ENCODE results near the gene STK25.

Gene STK25

GRCh38 chr2:241516520-241516965, 8.2 kb upstream of the STK25 start:
- no peak for DNase-seq

DNA sequence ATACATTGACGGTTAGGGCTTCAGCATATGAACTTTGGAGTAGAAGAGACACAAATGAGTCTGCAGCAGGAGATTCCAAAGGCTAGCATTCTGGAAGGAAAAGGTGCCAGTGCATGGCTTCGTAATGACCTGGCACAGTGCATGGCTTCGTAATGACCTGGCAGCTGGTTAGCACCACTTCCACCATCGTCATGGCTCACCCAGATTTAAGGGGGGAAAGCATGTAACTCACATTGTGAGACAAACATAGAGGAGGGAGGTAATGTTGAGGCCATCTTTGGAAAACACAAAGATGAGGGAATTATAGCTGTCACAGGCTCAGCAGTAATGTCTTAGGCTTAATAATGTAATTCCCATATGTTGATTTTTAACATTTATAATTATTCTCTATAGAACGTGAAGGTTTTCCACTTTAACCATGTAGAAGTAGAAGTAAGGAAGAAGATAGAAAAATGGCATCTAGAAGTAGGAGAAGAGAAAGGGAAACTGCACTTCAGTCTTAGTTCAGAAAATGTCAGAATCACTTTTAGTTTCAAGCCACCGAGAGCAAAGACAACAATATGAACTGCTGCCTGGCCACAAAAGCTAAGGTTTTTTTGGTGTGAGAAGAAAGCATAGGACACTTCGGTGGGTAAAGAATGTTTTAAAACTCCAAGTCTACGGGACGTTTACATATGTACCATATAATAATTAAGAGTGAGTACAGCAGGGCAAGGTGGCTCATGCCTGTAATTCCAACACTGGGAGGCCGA, 6.8 kb upstream of the STK25 start:
- H3K27ac ChIP-seq: no peak overlapping the region
- DNase-seq: no peak
- TF ChIP-seq CTCF (IDR thresholded peaks at IDR 0.05; ENCODE audit: low read depth, low read length): no peak
- no peak overlapping the region for H3K4me3 ChIP-seq (ENCODE audit: low read depth, low read length)
- no peaks in the 10 kb centered on the region for H3K36me3 ChIP-seq
- no peaks in the 10 kb centered on the region for H3K9me3 ChIP-seq (ENCODE audit: severe bottlenecking)
- H3K27me3 ChIP-seq (ENCODE audit: insufficient read depth, low read depth, severe bottlenecking): no peaks in the 10 kb centered on the region

More at GRCh38 chr2:241516520-241516965, 8.2 kb upstream of the STK25 start:
- Histone ChIP-seq H3K27ac (no peak overlapping the region), H3K36me3 (no peaks in the 10 kb centered on the region), H3K9me3 (ENCODE audit: severe bottlenecking) (no peaks in the 10 kb centered on the region), H3K4me3 (ENCODE audit: low read depth, low read length) (no peak overlapping the region), H3K27me3 (ENCODE audit: insufficient read depth, low read depth, severe bottlenecking) (no peaks in the 10 kb centered on the region)
- no peak for TF ChIP-seq CTCF (IDR thresholded peaks at IDR 0.05; ENCODE audit: low read depth, low read length)

DNA sequence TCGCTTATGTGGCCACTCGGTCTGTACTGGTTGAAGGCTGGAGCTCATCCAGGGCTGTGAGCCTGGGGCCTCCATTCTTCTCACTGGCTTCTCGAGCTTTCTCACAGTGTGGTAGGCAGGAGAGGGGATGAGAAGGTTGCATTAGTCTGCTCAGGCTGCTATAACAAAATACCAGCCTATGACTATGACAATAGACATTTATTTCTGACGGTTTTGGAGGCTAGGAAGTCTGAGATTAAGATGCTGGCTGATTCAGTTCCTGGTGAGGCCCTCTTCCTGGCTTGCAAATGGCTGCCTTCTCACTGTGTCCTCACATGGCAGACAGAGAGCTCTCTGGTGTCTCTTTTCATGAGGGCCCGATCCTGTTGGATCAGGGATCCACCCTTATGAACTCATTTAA, 6.2 kb upstream of the STK25 start:
- H3K9me3 ChIP-seq (ENCODE audit: severe bottlenecking): no peaks in the 10 kb centered on the region
- no peaks in the 10 kb centered on the region for H3K27me3 ChIP-seq (ENCODE audit: insufficient read depth, low read depth, severe bottlenecking)
- H3K27ac ChIP-seq: no peak overlapping the region
- DNase-seq: no peak
- TF ChIP-seq CTCF (IDR thresholded peaks at IDR 0.05; ENCODE audit: low read depth, low read length): no peak
- no peak overlapping the region for H3K4me3 ChIP-seq (ENCODE audit: low read depth, low read length)
- no peaks in the 10 kb centered on the region for H3K36me3 ChIP-seq

- TF ChIP-seq CTCF (IDR thresholded peaks at IDR 0.05; ENCODE audit: low read depth, low read length): no peak
- Histone ChIP-seq H3K36me3 (peaks cover 10% of the 10 kb centered on the region), H3K9me3 (ENCODE audit: severe bottlenecking) (peaks cover 4% of the 10 kb centered on the region), H3K4me3 (ENCODE audit: low read depth, low read length) (no peak overlapping the region), H3K27me3 (ENCODE audit: insufficient read depth, low read depth, severe bottlenecking) (no peaks in the 10 kb centered on the region), H3K27ac (no peak overlapping the region)
- no peak for DNase-seq
Observed at GRCh38 chr2:241511091-241511741, 2.8 kb upstream of the STK25 start.

GRCh38 chr2:241509155-241509784, 886 bp upstream of the STK25 start:
- peak overlapping the region; percentile 99 for H3K27ac ChIP-seq
- peak overlapping the region; percentile 90 for H3K4me3 ChIP-seq (ENCODE audit: low read depth, low read length)
- TF ChIP-seq CTCF (IDR thresholded peaks at IDR 0.05; ENCODE audit: low read depth, low read length): no peak
- peaks cover 22% of the 10 kb centered on the region for H3K36me3 ChIP-seq
- peaks cover 4% of the 10 kb centered on the region for H3K9me3 ChIP-seq (ENCODE audit: severe bottlenecking)
- DNase-seq: no peak
- no peaks in the 10 kb centered on the region for H3K27me3 ChIP-seq (ENCODE audit: insufficient read depth, low read depth, severe bottlenecking)
